Astrocyte of the cerebellum (primary cell): ENCODE measurements around the gene RGS6.
"Not testable (repeated sequence)": the region's sequence is repeated elsewhere in the genome, so short reads cannot be mapped to it uniquely, and the experiment has no call there.

Experiments
- DNase-seq: peaks from one replicate; pipeline ENCODE4 v3.0.0-alpha.2; 2011; ENCODE audit warnings: low read depth
- H3K4me3 ChIP-seq: 2 replicates; pipeline ENCODE4 v1.5.1; 2011; ENCODE audit warnings: mild to moderate bottlenecking, low read depth, low read length, moderate library complexity
- in situ Hi-C: cut with HindIII; loops from 2 replicates; pipeline ENCODE4 v1.10.0; 2017; ENCODE audit warnings: low sequenced_read_pairs
- TF ChIP-seq, protein P1 (sequence below): IDR thresholded peaks from 2 replicates; pipeline ENCODE4 v1.5.1; 2012; ENCODE audit warnings: low read length, low read depth, moderate library complexity, mild to moderate bottlenecking; ENCODE audit errors: missing control alignments

The RGS6 gene

GRCh38 chr14:72463291-72463866, 531.1 kb downstream of the RGS6 start:
- in situ Hi-C loops, result no loop called here
- DNase-seq, result no peak

GRCh38 chr14:72464226-72464625, 532.0 kb downstream of the RGS6 start:
- in situ Hi-C loops, result no loop called here
- no peak overlapping the region for H3K4me3 ChIP-seq
- TF ChIP-seq, protein P1, sequence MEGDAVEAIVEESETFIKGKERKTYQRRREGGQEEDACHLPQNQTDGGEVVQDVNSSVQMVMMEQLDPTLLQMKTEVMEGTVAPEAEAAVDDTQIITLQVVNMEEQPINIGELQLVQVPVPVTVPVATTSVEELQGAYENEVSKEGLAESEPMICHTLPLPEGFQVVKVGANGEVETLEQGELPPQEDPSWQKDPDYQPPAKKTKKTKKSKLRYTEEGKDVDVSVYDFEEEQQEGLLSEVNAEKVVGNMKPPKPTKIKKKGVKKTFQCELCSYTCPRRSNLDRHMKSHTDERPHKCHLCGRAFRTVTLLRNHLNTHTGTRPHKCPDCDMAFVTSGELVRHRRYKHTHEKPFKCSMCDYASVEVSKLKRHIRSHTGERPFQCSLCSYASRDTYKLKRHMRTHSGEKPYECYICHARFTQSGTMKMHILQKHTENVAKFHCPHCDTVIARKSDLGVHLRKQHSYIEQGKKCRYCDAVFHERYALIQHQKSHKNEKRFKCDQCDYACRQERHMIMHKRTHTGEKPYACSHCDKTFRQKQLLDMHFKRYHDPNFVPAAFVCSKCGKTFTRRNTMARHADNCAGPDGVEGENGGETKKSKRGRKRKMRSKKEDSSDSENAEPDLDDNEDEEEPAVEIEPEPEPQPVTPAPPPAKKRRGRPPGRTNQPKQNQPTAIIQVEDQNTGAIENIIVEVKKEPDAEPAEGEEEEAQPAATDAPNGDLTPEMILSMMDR, result no peak
- DNase-seq, result no peak

More at GRCh38 chr14:72463291-72463866, 531.1 kb downstream of the RGS6 start:
- TF ChIP-seq, protein P1, result no peak
- H3K4me3 ChIP-seq, result no peak overlapping the region

DNA sequence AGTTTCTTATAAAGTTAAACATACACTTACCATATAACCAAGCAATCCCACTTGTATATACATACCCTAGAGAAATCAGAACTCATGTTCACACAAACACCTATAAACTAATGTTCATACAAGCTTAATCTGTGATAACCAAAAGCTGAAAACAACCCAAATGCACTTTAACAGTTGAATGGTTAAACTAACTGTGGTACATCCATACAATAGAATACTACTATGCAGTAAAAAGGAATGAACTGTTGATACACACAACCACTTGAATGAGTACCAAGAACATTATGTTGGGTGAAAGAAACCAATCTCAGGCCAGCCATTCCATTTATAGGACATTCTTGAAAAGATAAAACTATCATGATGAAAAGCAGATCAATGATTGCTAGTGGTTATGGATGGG, 534.1 kb downstream of the RGS6 start:
- in situ Hi-C loops, result no loop called here
- TF ChIP-seq, protein P1, result no peak
- no peak for DNase-seq

GRCh38 chr14:72471346-72471745, 539.1 kb downstream of the RGS6 start:
- TF ChIP-seq, protein P1, result no peak
- H3K4me3 ChIP-seq, result no peak overlapping the region
- DNase-seq, result no peak
- in situ Hi-C loops, result no loop called here

More for the DNA sequence above, 534.1 kb downstream of the RGS6 start:
- H3K4me3 ChIP-seq, result no peak overlapping the region

GRCh38 chr14:72472845-72473244, 540.6 kb downstream of the RGS6 start:
- TF ChIP-seq, protein P1, result peak; percentile 17
- in situ Hi-C loops, result no loop called here
- DNase-seq, result no peak
- no peak overlapping the region for H3K4me3 ChIP-seq

GRCh38 chr14:72476657-72477499, 544.6 kb downstream of the RGS6 start:
- TF ChIP-seq, protein P1, result no peak
- peak; percentile 95 for DNase-seq
- in situ Hi-C loops, result no loop called here
- H3K4me3 ChIP-seq, result no peak overlapping the region

DNA sequence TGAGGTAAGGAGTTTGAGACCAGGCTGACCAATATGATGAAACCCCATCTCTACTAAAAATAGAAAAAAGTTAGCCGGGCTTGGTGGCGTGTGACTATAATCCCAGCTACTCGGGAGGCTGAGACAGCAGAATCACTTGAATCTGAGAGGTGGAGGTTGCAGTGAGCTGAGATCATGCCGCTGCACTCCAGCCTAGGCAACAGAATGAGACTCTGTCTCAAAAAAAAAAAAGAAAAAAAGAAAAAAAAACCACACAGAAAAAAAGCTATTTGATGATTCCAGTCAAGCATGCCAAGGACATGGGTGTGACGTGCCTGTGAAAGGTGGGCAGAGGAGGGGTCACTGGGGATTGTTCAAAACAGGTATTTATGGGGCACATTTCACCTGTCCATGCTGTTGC, 545.3 kb downstream of the RGS6 start:
- in situ Hi-C loops, DNase-seq, H3K4me3 ChIP-seq: not testable (repeated sequence)
